Heart left ventricle (tissue), 16 donors: ENCODE measurements around the gene DDX21. TPM values are rescaled to one million over a fixed set of nuclear protein-coding genes. Genes with fewer than 3 reads are reported as not detected.
"Not testable (repeated sequence)": the region's sequence is repeated elsewhere in the genome, so short reads cannot be mapped to it uniquely, and the experiment has no call there.

Experiments
- ATAC-seq, 4 donors: fragments of 200-7000 bp; cut with Tn5 transposase; one replicate each; pipeline ENCODE4 v1.9.1; 2020 to 2022; ENCODE audit warnings: moderate library complexity in 4 of 4, mild to moderate bottlenecking in 3 of 4, moderate number of reproducible peaks in 1 of 4
- DNase-seq, 5 donors: peaks; one replicate each; pipeline ENCODE4 v3.0.0-alpha.2; 2020
- H3K27ac ChIP-seq, 12 donors: fragments of 200-600 bp; sonication (generic) in 4 of 12; one replicate each; pipeline versions ENCODE4 v1.5.0 to v1.8.0; 2016 to 2022; ENCODE audit warnings: mild to moderate bottlenecking in 2 of 12
- H3K27me3 ChIP-seq, 9 donors: fragments of 200-600 bp; sonication (generic) in 2 of 9; one replicate each; pipeline versions ENCODE4 v1.5.1 to v1.8.0; 2016 to 2022; ENCODE audit warnings: mild to moderate bottlenecking in 3 of 9
- H3K36me3 ChIP-seq, 9 donors: fragments of 200-600 bp; sonication (generic) in 2 of 9; one replicate each; pipeline versions ENCODE4 v1.5.0 to v1.8.0; 2018 to 2022; ENCODE audit warnings: mild to moderate bottlenecking in 2 of 9
- H3K4me1 ChIP-seq, 12 donors: fragments of 200-600 bp; sonication (generic) in 4 of 12; one replicate each; pipeline versions ENCODE4 v1.5.0 to v1.8.0; 2016 to 2022; ENCODE audit warnings: mild to moderate bottlenecking in 3 of 12
- H3K4me3 ChIP-seq, 12 donors: fragments of 200-600 bp; sonication (generic) in 4 of 12; one replicate each; pipeline versions ENCODE4 v1.5.0 to v1.8.0; 2017 to 2022; ENCODE audit warnings: mild to moderate bottlenecking in 9 of 12, moderate library complexity in 4 of 12
- H3K9me3 ChIP-seq, 12 donors: fragments of 200-600 bp; sonication (generic) in 4 of 12; one replicate each; pipeline versions ENCODE4 v1.5.0 to v1.8.0; 2016 to 2022; ENCODE audit warnings: mild to moderate bottlenecking in 1 of 12
- POLR2A ChIP-seq, 2 donors: fragments of 450-650 bp; IDR thresholded peaks; one replicate each; pipeline ENCODE4 v1.6.1; 2017; ENCODE audit warnings: antibody characterized with exemption in 2 of 2, mild to moderate bottlenecking in 2 of 2, moderate library complexity in 2 of 2
- WGBS, 4 donors: extraction: QIAGEN DNeasy Blood & Tissue Kit in 2 of 4; methylation state at CpG; one replicate each; pipeline versions ENCODE4 v1.1.5 to v1.1.7; 2013 to 2018; 5-methylcytosine and 5-hydroxymethylcytosine counted together
- intact Hi-C, 10 donors: fragments of 100-400 bp; cut with DNase I; formaldehyde crosslinking; loops; one replicate each; pipeline versions ENCODE4 v1.11.1 to v1.14.2; 2022
- long read RNA-seq, 3 donors: library from polyadenylated mRNA; unstranded; transcript quantifications; one replicate each; pipeline ENCODE4 v2.0.0, GENCODE V29; 2020 to 2021
- polyA plus RNA-seq, 2 donors: library from polyadenylated mRNA; stranded (reverse); fragments of 200-250 nt; gene quantifications; one replicate each; pipeline ENCODE4 v1.2.3, GENCODE V29; 2013
- total RNA-seq, 9 donors: library from RNA; depleted of rRNA in 2 of 9; stranded (reverse); fragments of >200 nt in 2 of 9; fragmentation: NEBNext Ultra II Directional in 3 of 9; extraction: Animal tissue kit (Norgen Biotek cat#: 25700) in 3 of 9; gene quantifications; one replicate each; pipeline versions ENCODE4 v1.1.0 to v1.2.4, GENCODE V29; 2016 to 2023
- TF ChIP-seq, protein P1 (sequence below), 12 donors: fragments of 200-600 bp; sonication (generic) in 4 of 12; IDR thresholded peaks; one replicate each; pipeline versions ENCODE4 v1.5.0 to v1.8.0; 2018 to 2022; ENCODE audit warnings: antibody characterized with exemption in 12 of 12, mild to moderate bottlenecking in 5 of 12
- donor health status: ischemic (EF 13 %, LVEDD 7.1; RV severe dilation, severe dysfunction).
- donor health status: healthy with polysubstance abuse.
- donor health status: DM: no; HTN: yes; CAD: no.
- donor health status: DM: no; HTN: no; CAD: no.
- donor health status: ischemic (EF 25% LVEDD 6.9; RV normal size, moderate dysfunction).
- donor health status: ischemic (EF 25% LVEDD 5.7; RV mildly dilated, moderate dysfunction).
- donor health status: healthy.
- donor health status: DM: yes; HTN: yes; CAD: no.
- donor health status: ischemic (EF 35%, LVEDD 5.7; RV mildly dilated, moderate dysfunction).
- donor health status: nonischemic (EF 11% LVEDD 7.7; RV severe dilation, severe dysfunction).
- donor health status: DM: yes; HTN: yes; CAD: no.
- donor health status: PGD.
- donor health status: ischemic (EF 29% LVEDD 5.4; RV normal size, mild dysfunction).
- donor health status: nonischemic (EF 23%, LVEDD 6.1; RV moderate dilation, normal function).

The DDX21 gene
- total RNA-seq (10 to 100 TPM; 18.5 to 37.9 (median 26.2) TPM), polyA plus RNA-seq (10 to 100 TPM in 1 of 2 donors, 1 to 10 TPM in 1; 8.0 to 40.2 TPM)
- long read RNA-seq, donor 1, full-length matches to known transcripts: 13 of 22 reads
- long read RNA-seq, donor 1, partial matches to known transcripts: 9 of 22 reads
- long read RNA-seq, donor 1, other reads (novel, unspliced or antisense): 0 of 22 reads
- long read RNA-seq, donor 2, full-length matches to known transcripts: 20 of 33 reads
- long read RNA-seq, donor 2, partial matches to known transcripts: 12 of 33 reads
- long read RNA-seq, donor 2, other reads (novel, unspliced or antisense): 1 of 33 reads
- long read RNA-seq, donor 3, full-length matches to known transcripts: 14 of 23 reads
- long read RNA-seq, donor 3, partial matches to known transcripts: 5 of 23 reads
- long read RNA-seq, donor 3, other reads (novel, unspliced or antisense): 4 of 23 reads

DNA sequence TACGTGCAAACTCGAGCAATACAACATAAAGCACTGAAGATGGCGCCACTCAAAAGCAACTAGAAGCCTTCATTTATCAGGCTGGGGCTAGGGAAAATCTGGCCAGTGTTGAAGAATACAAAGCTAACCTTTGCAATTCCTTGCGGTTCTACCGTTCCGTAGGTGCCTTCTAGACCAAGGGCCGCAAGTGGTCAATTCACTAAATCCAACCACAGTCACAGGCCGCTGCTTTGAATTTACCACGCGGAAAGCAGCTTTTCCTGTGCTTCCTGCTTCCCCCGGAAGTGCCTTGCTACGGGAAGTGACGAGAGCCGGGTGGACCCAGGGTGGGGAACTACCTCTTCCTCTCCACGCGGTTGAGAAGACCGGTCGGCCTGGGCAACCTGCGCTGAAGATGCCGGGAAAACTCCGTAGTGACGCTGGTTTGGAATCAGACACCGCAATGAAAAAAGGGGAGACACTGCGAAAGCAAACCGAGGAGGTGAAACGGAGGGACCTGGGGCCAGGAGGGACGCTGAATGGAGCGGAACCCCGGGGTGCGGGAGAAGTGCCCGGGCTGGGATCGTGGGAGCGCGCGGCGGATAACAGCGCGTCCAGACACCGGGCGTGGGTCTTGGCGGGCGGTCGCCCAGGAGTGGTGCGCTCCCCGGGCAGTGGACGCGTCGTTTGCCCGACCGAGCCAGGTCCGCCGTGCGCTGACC, at the start of gene DDX21:
Gene DDX21, plus strand, starts transcription at position 339 of the 701 bp plus-strand sequence. Its CDS starts 56 bp downstream, at position 395.
- H3K4me3 ChIP-seq: peak within 1 kb of the TSS; percentile 51 to 96 (median 88)
- DNase-seq (peak; percentile 91 to 94 (median 91)), ATAC-seq (peak; percentile 97 to 98 (median 98))
- H3K9me3 ChIP-seq: no peaks in the 10 kb centered on the region
- H3K4me1 ChIP-seq: peaks cover 4 to 44% (median 21%) of the 10 kb centered on the region in 12 donors
- H3K27me3 ChIP-seq: no peaks in the 10 kb centered on the region
- 0 to 1% (median 0%) methylated on average over 26 to 53 of the region's 53 CpGs for WGBS, 4 donors
- intact Hi-C loops: loop anchor here in 1 of 10 donors (2.0 kb wide), 1 partner anchor 55 kb away; the partner anchor contains the start of gene DDX50
- TF ChIP-seq, protein P1, sequence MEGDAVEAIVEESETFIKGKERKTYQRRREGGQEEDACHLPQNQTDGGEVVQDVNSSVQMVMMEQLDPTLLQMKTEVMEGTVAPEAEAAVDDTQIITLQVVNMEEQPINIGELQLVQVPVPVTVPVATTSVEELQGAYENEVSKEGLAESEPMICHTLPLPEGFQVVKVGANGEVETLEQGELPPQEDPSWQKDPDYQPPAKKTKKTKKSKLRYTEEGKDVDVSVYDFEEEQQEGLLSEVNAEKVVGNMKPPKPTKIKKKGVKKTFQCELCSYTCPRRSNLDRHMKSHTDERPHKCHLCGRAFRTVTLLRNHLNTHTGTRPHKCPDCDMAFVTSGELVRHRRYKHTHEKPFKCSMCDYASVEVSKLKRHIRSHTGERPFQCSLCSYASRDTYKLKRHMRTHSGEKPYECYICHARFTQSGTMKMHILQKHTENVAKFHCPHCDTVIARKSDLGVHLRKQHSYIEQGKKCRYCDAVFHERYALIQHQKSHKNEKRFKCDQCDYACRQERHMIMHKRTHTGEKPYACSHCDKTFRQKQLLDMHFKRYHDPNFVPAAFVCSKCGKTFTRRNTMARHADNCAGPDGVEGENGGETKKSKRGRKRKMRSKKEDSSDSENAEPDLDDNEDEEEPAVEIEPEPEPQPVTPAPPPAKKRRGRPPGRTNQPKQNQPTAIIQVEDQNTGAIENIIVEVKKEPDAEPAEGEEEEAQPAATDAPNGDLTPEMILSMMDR (IDR thresholded peaks at IDR 0.05): peak; percentile 26 to 74 (median 56)
- TF ChIP-seq POLR2A (IDR thresholded peaks at IDR 0.05): peak in 1 of 2 donors; percentile 52
- H3K36me3 ChIP-seq: peaks cover 0 to 34% (median 25%) of the 10 kb centered on the region in 9 donors
- H3K27ac ChIP-seq: peak within 1 kb of the TSS; percentile 35 to 97 (median 84)

DNA sequence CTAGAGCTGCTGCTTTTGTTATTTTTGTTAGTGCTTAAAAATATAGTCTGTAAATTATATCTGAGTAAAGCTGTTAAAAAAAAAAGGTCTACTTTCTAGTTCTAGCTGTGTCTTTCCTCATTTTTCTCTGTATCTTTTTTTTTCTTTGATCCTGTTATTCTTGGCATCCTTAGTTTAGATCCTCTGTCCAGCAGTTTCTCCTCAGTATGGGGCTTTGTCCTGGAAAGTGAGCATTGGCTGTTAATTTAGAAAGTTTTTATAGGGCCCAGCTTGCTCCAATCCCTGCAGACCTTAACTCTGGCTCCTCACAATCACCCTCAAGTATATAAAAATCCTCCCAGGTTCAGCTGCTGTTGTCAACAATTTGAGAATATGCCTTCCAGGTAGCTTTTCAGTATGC, 31.4 kb upstream of the DDX21 start:
- intact Hi-C loops: no loop called here
- Histone ChIP-seq H3K4me1 (peaks cover 0 to 6% (median 0%) of the 10 kb centered on the region in 12 donors), H3K4me3 (no peak overlapping the region), H3K27me3 (no peaks in the 10 kb centered on the region), H3K27ac (no peak overlapping the region), H3K9me3 (no peaks in the 10 kb centered on the region), H3K36me3 (peaks cover 0 to 92% (median 69%) of the 10 kb centered on the region in 9 donors)
- TF ChIP-seq, protein P1 (IDR thresholded peaks at IDR 0.05): no peak
- TF ChIP-seq POLR2A (IDR thresholded peaks at IDR 0.05): no peak
- no peak for ATAC-seq
- DNase-seq: no peak

GRCh38 chr10:68925489-68925888, 30.5 kb upstream of the DDX21 start:
- Histone ChIP-seq H3K36me3 (peaks cover 0 to 92% (median 69%) of the 10 kb centered on the region in 9 donors), H3K9me3 (no peaks in the 10 kb centered on the region), H3K27me3 (no peaks in the 10 kb centered on the region), H3K27ac (no peak overlapping the region), H3K4me1 (peaks cover 0 to 6% (median 0%) of the 10 kb centered on the region in 12 donors), H3K4me3 (no peak overlapping the region)
- intact Hi-C loops: no loop called here
- WGBS, 4 donors: 95 to 98% (median 97%) methylated on average over 4 of the region's 4 CpGs
- ATAC-seq (no peak), DNase-seq (no peak)
- TF ChIP-seq, protein P1 (IDR thresholded peaks at IDR 0.05): no peak
- no peak for TF ChIP-seq POLR2A (IDR thresholded peaks at IDR 0.05)

- H3K9me3 ChIP-seq, DNase-seq, H3K4me3 ChIP-seq, H3K4me1 ChIP-seq, intact Hi-C loops, H3K27me3 ChIP-seq, H3K27ac ChIP-seq, ATAC-seq: not testable (repeated sequence)
- peaks cover 0 to 94% (median 67%) of the 10 kb centered on the region in 9 donors for H3K36me3 ChIP-seq
- WGBS, 4 donors: 94 to 100% (median 97%) methylated on average over 2 of the region's 2 CpGs
Measured at GRCh38 chr10:68929157-68929556, 26.8 kb upstream of the DDX21 start.

- H3K9me3 ChIP-seq, intact Hi-C loops, H3K4me1 ChIP-seq, H3K27me3 ChIP-seq, H3K4me3 ChIP-seq, DNase-seq, H3K27ac ChIP-seq, ATAC-seq: not testable (repeated sequence)
- WGBS, 4 donors: 91 to 99% (median 96%) methylated on average over 8 of the region's 8 CpGs
- H3K36me3 ChIP-seq: peaks cover 0 to 95% (median 74%) of the 10 kb centered on the region in 9 donors
Measured at GRCh38 chr10:68929888-68930287, 26.1 kb upstream of the DDX21 start.

DNA sequence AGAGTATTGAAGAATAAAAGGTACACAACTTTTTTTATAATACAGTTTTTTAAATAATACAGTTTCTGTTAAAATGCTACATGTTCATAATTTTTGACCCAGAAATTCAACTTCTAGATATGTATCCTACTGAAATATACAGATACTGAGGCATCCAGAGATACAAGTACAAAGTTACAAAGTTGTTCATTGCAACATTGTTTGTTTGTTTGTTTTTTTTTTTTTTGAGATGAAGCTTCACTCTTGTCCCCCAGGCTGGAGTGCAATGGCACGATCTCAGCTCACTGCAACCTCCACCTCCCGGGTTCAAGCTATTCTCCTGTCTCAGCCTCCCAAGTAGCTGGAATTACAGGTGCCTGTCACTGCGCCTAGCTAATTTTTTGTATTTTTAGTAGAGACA, 23.1 kb upstream of the DDX21 start:
- H3K27ac ChIP-seq, DNase-seq, H3K4me3 ChIP-seq, H3K9me3 ChIP-seq, ATAC-seq, intact Hi-C loops, H3K27me3 ChIP-seq, H3K4me1 ChIP-seq: not testable (repeated sequence)
- peaks cover 0 to 96% (median 79%) of the 10 kb centered on the region in 9 donors for H3K36me3 ChIP-seq
- WGBS, 4 donors: 82 to 99% (median 97%) methylated on average over 3 of the region's 3 CpGs
